Vagina (tissue), 2 donors: ENCODE measurements around the gene TSHZ1.

Source experiments
- POLR2A ChIP-seq, 2 donors: fragments of 450-650 bp; IDR thresholded peaks; one replicate each; pipeline ENCODE4 v1.6.1; 2017; ENCODE audit warnings: antibody characterized with exemption in 2 of 2, mild to moderate bottlenecking in 2 of 2, moderate library complexity in 2 of 2
- POLR2AphosphoS5 ChIP-seq, 2 donors: sonication (generic); formaldehyde crosslinking; IDR thresholded peaks; one replicate each; pipeline ENCODE4 v1.9.0; 2017; ENCODE audit warnings: antibody characterized with exemption in 2 of 2, mild to moderate bottlenecking in 2 of 2, low read depth in 1 of 2; ENCODE audit not compliant: insufficient read depth in 1 of 2
- TF ChIP-seq, protein P1 (sequence below), 3 experiments: fragments of 450-650 bp in 2 of 3; fragments of 200-600 bp in 1 of 3; sonication (generic) in 1 of 3; IDR thresholded peaks; one replicate each; pipeline ENCODE4 v1.5.1; 2017 to 2019; ENCODE audit warnings: antibody characterized with exemption in 3 of 3, mild to moderate bottlenecking in 2 of 3, moderate library complexity in 2 of 3

- TF ChIP-seq, protein P1, sequence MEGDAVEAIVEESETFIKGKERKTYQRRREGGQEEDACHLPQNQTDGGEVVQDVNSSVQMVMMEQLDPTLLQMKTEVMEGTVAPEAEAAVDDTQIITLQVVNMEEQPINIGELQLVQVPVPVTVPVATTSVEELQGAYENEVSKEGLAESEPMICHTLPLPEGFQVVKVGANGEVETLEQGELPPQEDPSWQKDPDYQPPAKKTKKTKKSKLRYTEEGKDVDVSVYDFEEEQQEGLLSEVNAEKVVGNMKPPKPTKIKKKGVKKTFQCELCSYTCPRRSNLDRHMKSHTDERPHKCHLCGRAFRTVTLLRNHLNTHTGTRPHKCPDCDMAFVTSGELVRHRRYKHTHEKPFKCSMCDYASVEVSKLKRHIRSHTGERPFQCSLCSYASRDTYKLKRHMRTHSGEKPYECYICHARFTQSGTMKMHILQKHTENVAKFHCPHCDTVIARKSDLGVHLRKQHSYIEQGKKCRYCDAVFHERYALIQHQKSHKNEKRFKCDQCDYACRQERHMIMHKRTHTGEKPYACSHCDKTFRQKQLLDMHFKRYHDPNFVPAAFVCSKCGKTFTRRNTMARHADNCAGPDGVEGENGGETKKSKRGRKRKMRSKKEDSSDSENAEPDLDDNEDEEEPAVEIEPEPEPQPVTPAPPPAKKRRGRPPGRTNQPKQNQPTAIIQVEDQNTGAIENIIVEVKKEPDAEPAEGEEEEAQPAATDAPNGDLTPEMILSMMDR (IDR thresholded peaks at IDR 0.05), result no peak
- TF ChIP-seq POLR2A (IDR thresholded peaks at IDR 0.05) (no peak), POLR2AphosphoS5 (IDR thresholded peaks at IDR 0.05; ENCODE audit: insufficient read depth in 1 of 2, low read depth in 1 of 2) (no peak)
Measured at GRCh38 chr18:75257605-75258004, 47.0 kb downstream of the TSHZ1 start.
